NCI-H2196 treated with DMSO at 0.1 percent for 48 hours (cell line): ENCODE data around the gene CEBPZ.
"Not testable (repeated sequence)": the region's sequence is repeated elsewhere in the genome, so short reads cannot be mapped to it uniquely, and the experiment has no call there.

Source experiments
- DNase-seq: peaks from one replicate; lab custom pipeline; 2025; ENCODE audit not compliant: unreplicated experiment; lab: John Stamatoyannopoulos, UW

Gene CEBPZ

DNA sequence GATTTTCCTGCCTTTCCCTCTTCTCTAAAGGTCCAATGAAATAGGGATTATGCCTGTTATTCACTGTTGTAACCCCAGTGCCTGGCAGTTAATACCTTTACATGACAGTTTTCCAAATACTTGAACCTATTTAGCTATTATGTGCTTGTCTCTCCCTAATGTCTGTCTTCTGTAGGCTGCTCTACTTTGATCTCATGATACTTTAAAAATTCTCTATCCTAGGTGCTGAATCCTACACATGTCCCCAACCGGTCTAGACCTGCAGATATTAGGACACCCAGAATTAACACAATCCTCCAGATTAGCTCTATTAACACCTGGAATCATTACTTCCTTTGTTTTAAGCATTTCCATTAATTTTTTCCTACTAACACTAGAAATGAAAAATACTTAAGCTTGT is 7.3 kb downstream of the CEBPZ start:
- DNase-seq: no peak

DNA sequence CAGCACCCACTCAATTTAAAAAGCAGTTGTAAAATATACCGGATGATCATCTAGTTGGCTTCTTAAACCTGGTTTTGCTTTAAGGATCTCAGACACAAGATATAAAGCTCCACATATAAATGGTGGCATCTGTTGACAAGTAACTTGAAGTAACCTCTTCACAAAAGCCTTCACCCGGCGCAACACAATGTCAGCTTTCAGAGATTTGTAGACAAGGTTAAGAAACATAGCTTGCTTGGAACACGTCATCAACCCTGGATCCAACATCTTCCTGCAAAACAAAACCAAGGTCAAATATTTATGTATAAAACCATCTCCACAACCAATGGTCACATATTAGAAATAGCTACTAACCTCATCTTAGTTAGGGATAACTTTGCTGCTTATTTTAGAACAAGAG is 8.3 kb downstream of the CEBPZ start:
- DNase-seq: no peak

DNA sequence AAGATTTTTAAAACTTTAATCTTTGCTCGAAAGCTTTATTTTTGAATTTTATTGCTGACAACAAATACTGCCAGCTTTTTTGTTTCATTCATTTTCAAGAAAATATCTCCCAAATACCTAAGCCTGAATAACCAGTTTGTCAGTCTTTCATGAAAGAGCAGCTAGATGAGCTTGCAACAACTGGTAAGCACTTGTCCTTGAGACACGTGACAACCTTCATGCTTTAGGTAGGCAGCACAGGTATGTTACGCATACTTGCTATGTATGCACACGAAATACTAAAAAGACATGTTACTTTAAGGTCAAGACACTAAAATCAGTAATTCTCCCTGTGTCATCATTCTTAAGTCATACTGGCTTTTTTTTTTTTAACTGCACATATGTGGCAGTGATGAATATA is 12.3 kb downstream of the CEBPZ start:
- no peak for DNase-seq

DNA sequence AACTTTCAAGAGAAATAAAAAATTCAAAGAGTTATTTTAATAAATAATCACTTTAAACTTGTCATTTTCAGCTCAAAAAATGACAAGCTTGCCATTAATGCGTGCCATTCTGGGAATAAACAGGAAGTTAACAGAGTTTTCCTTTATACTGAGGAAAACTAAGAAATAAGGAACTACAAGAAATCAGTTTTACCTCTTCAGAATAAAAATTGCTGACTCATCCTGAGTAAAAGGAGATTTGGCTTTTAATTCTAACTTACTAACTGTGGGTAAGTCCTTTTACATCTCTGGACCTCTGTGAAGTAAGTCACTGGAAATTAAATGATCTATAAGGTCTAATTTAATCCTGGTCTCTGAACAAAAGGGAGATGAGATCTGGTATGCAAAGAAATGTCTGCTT is 16.1 kb downstream of the CEBPZ start:
- no peak for DNase-seq

DNA sequence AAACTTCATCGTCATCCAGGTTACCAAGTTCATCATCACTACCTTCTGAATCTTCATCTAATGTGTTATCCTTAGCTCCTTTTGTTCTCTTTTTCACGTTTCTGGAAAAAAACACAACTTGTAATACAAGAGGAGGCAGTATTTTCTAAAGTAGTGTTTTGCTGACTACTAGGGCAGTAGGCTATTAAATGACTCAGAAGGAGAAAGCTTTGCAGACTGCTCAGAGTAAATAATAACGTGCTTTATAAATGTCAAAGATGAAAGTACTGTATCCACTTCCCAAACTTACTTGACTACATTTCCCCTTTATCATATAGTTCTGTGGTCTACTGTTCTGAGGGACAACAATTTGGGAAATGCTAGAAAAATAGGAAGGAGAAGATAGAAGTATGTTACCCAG is 19.5 kb downstream of the CEBPZ start:
- no peak for DNase-seq

DNA sequence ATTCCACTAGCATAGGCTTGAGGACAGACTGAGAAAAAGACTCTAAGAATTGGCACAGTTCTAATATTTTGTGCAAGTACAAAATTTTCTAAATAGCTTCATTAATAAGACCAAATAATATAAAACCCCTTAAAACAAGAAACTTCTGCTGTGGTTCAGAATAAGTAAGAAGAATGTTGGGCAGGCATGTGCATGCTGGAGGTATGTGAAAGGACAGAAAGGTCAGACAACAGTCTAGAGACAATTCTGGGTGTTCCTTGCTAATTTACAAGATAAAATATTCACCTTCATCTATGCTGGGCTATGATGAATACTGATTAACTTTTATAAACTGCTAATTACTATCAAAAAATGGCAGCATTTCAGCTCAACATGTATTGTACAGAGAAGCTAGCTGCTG is 20.2 kb downstream of the CEBPZ start:
- DNase-seq: no peak

DNA sequence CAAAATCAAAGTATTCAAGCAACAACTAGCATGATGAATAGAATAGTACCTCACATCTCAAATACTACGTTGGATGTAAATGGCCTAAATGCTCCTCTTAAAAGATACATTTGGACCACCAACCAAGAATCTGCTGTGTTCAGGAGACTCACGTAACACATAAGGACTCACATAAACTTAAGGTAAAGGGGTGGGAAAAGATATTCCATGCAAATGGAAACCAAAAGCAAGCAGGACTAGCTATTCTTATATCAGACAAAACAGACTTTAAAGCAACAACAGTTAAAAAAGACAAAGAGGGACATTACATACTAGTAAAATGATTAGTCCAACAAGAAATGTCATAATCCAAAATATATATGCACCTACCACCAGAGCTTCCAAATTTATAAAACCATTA is 24.6 kb downstream of the CEBPZ start:
- not testable (repeated sequence) for DNase-seq

- DNase-seq: no peak
These were observed 25.6 kb downstream of the CEBPZ start for GRCh38 chr2:37205689-37206341.

DNA sequence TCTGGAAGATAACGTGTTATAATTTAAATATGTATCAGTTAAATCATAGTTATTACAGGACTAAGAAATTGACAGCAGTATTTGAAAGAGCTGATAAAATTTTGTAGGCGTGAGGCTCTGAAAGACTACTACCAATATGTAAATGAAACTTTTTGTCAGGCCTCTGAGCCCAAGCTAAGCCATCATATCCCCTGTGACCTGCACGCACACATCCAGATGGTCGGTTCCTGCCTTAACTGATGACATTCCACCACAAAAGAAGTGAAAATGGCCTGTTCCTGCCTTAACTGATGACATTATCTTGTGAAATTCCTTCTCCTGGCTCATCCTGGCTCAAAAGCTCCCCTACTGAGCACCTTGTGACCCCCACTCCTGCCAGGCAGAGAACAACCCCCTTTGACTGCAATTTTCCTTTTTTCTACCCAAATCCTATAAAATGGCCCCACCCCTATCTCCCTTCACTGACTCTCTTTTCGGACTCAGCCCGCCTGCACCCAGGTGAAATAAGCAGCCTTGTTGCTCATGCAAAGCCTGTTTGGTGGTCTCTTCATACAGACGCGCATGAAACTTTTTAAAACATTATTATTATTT is 26.2 kb downstream of the CEBPZ start:
- not testable (repeated sequence) for DNase-seq

GRCh38 chr2:37203708-37204107 is 27.7 kb downstream of the CEBPZ start:
- no peak for DNase-seq

DNA sequence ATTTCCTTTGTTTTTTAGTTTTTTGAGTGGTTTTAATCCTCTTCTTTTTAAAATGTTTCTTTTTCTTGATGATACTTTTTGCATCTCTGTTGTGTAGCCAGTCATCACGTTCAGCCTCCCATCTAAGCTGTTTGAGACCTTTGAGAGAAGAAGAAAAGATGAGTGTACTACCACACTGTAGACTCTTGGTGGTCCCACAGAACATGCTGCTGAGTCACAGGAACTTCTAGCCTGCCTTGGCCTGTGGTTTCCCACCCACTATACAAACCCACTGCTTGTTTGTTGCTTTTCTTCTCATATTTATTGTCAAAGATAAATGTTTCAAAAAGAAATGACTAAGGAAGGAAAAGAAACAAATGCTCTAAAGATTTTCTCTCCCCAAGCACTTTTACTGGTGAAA is 29.6 kb downstream of the CEBPZ start:
- DNase-seq: no peak

DNA sequence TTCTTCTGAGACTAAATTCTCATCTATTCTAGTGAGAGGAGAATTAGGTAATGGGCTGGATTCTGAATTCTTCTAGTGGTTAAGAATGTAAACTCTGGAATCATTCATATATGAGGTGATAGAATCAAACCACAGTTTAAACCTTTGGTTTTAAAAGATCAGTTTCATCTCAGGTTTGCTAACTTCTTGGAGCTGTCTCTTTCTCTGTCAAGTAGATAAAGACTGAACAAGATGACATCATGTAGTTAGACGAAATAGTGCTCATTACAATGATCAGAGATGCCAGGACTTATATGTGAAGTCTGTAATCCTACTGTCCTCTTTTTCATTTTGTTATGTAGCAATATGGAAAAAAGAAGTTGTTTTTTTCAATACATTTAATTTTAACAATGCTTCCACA is 30.2 kb downstream of the CEBPZ start:
- DNase-seq: no peak

- no peak for DNase-seq
These were observed 32.7 kb downstream of the CEBPZ start for GRCh38 chr2:37198681-37199065.

DNA sequence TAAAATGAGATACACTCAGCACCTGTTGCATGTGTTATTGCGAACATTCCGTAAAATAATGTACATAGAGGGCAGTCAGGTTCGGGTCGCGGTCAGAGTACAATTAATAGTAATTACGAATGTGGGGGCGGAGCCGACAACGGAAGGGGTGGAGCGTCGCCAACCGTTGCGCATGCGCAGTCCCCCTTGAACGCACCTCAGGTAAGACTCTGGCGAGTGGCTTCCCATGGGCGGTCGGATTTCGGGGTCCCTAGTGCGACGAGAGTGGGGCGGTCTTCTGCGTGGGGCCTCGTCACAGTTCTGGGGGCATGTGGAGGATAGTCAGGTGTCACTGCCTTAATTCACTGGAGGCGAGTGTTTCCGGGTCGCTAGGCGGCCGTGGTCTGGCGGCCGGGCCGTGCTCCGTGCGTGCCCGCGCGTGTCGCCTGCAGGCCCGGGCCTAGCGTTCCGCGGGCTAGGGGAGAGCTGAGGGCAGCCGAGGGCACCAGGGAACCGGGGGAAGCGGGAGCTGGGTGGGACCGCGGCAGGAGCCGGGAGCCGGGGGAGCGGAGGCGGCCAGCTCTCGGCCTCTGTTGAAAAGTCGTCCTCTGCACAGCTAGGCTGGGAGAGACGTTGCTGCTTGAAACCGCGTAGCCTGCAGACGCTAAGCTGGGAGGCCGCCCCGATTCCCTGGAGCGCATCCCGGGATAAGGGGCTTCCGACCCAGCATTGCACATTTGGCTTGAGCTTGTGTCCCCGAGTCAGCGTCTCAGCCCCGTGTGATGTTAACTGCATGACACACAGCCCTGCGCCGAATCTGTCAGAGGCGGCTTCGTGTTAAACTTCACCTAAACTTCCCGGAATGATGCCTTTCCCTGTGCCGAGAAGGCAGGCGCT is 34.8 kb downstream of the CEBPZ start, which contains the start of gene CEBPZOS:
Gene CEBPZOS (plus strand): TSS at position 177 of the 876 bp plus-strand sequence. CDS start 3,209 bp downstream, outside the sequence.
- DNase-seq: peak; percentile 49

GRCh38 chr2:37195862-37196319 is 35.5 kb downstream of the CEBPZ start:
- DNase-seq: not testable (repeated sequence)

GRCh38 chr2:37192551-37192950 is 38.8 kb downstream of the CEBPZ start:
- no peak for DNase-seq

- DNase-seq: no peak
These were observed 39.6 kb downstream of the CEBPZ start for GRCh38 chr2:37191747-37192146.

DNA sequence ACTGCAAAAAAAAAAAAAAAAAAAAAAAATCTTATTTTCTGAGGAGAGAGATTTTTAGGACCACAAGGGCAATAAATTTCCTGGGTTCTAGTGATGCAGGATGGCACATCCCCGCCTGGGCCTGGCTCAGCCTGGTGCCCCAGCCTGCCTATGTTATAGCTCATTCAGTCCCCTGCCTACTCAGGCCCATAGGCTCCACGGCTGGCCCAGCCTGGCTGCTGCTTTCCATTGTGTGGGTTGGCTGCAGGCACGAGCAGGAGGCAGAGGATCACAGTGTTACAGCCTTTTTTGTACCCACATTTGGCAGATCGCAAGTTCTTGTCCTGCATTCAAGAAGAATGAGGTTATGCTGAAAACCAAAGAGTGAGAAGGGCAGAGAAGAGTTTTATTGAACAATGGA is 40.1 kb downstream of the CEBPZ start:
- no peak for DNase-seq

- no peak for DNase-seq
These were observed 41.1 kb downstream of the CEBPZ start for GRCh38 chr2:37190290-37190689.

DNA sequence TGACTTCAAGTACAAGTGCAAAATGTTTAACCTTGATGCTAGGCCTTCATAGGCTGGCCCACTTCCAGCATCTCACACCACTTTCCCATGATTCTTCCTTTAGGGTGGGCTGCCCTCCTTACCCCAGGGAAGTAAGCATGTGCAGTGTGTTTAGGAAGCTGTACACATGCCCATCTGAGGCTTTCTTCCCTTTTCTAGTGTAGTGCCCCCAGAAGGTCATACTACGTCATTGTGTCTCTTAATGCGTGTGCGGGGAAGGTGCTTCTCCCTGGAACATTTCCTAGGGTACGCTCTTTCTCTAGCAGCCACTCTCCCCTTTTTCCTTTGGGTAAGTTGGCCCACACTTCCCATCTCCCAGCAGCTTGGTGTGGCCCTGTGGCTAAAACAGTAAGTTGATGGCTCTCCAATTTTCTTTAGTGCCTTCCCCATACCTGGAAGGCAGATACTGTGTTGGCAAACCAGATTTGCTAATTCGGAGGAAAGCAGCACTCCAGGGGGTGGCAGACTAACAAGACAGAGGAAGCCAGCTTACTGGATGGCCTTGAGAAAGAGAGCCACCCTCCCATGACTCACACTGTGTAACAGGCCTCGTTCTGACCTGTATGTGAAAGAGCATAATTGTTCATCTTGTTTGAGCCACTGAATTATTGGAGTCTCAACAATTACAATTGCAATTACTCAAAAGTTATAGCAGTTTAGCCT is 41.8 kb downstream of the CEBPZ start:
- DNase-seq: no peak

GRCh38 chr2:37188570-37188969 is 42.8 kb downstream of the CEBPZ start, which contains the start of gene SULT6B1:
Gene SULT6B1, minus strand, starts transcription at chr2:37188670. Its CDS starts 30 bp downstream, at chr2:37188640.
- no peak for DNase-seq
